SU-DHL-6 (cell line): ENCODE results near the gene AGBL5.
"Not testable (repeated sequence)": the region's sequence is repeated elsewhere in the genome, so short reads cannot be mapped to it uniquely, and the experiment has no call there.

Source experiments
- EZH2phosphoT487 ChIP-seq: fragments of 200-600 bp; sonication (generic), shearing (Covaris generic); conservative IDR thresholded peaks from 2 replicates; pipeline ENCODE4 v1.6.1; 2018; ENCODE audit warnings: mild to moderate bottlenecking, antibody characterized with exemption, low read length, moderate library complexity, mixed read lengths
- TF ChIP-seq, protein P1 (sequence below): fragments of 200-600 bp; sonication (generic); IDR thresholded peaks from one replicate; pipeline ENCODE4 v1.5.1; 2017; ENCODE audit warnings: antibody characterized with exemption, mild to moderate bottlenecking, low read length, moderate library complexity; ENCODE audit not compliant: insufficient read depth, poor library complexity, severe bottlenecking

DNA sequence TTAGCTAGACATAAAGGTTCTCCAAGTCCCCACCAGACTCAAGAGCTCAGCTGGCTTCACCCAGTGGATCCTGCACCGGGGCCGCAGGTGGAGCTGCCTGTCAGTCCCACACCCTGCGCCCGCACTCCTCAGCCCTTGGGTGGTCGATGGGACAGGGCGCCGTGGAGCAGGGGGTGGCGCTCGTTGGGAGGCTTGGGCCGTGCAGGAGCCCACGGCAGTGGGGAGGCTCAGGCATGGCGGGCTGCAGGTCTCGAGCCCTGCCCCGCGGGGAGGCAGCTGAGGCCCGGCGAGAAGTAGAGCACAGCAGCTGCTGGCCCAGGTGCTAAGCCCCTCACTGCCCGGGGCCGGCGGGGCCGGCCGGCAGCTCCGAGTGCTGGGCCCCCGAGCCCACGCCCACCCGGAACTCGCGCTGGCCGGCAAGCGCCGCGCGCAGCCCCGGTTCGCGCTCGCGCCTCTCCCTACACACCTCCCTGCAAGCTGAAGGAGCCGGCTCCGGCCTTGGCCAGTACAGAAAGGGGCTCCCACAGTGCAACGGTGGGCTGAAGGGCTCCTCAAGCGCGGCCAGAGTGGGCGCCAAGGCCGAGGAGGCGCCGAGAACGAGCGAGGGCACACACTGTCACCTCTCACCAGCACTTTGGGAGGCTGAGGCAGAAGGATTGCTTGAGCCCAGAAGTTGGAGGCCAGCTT, 60.1 kb downstream of the AGBL5 start:
- TF ChIP-seq, protein P1, sequence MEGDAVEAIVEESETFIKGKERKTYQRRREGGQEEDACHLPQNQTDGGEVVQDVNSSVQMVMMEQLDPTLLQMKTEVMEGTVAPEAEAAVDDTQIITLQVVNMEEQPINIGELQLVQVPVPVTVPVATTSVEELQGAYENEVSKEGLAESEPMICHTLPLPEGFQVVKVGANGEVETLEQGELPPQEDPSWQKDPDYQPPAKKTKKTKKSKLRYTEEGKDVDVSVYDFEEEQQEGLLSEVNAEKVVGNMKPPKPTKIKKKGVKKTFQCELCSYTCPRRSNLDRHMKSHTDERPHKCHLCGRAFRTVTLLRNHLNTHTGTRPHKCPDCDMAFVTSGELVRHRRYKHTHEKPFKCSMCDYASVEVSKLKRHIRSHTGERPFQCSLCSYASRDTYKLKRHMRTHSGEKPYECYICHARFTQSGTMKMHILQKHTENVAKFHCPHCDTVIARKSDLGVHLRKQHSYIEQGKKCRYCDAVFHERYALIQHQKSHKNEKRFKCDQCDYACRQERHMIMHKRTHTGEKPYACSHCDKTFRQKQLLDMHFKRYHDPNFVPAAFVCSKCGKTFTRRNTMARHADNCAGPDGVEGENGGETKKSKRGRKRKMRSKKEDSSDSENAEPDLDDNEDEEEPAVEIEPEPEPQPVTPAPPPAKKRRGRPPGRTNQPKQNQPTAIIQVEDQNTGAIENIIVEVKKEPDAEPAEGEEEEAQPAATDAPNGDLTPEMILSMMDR, result not testable (repeated sequence)
- not testable (repeated sequence) for TF ChIP-seq EZH2phosphoT487
